ENCODE results near the gene RBM39.

GRCh38 chr20:35669221-35669620, 72.8 kb downstream of the RBM39 start:
- TF ChIP-seq CTCF (IDR thresholded peaks at IDR 0.05) (no peak), POLR2A (IDR thresholded peaks at IDR 0.05) (no peak)
